RWPE2 (cell line): ENCODE data around the gene FARSB.

ENCODE experiments used
- ATAC-seq: fragments of 200-7000 bp; cut with Tn5 transposase; 3 replicates; pipeline ENCODE4 v1.9.1; 2021; ENCODE audit warnings: low read depth
- DNase-seq: peaks from one replicate; pipeline ENCODE4 v3.0.0-alpha.2; 2020; ENCODE audit warnings: low spot score
- H3K27ac ChIP-seq: fragments of 450-650 bp; 2 replicates; pipeline ENCODE4 v1.5.1; 2017; ENCODE audit warnings: mild to moderate bottlenecking; ENCODE audit not compliant: poor library complexity, severe bottlenecking
- H3K27me3 ChIP-seq: fragments of 250-450 bp; sonication (Bioruptor Pico); 2 replicates; pipeline ENCODE4 v1.5.1; 2021; ENCODE audit warnings: mild to moderate bottlenecking, moderate library complexity; ENCODE audit not compliant: insufficient read depth, poor library complexity, severe bottlenecking
- H3K36me3 ChIP-seq: fragments of 250-450 bp; sonication (Bioruptor Pico); 2 replicates; pipeline ENCODE4 v1.5.1; 2020; ENCODE audit warnings: low read depth, mild to moderate bottlenecking, moderate library complexity
- H3K4me1 ChIP-seq: fragments of 250-450 bp; sonication (Bioruptor Pico); 2 replicates; pipeline ENCODE4 v1.5.1; 2021; ENCODE audit warnings: mild to moderate bottlenecking, moderate library complexity; ENCODE audit not compliant: insufficient read depth, poor library complexity, severe bottlenecking
- H3K4me3 ChIP-seq: fragments of 250-450 bp; sonication (Bioruptor Pico); 2 replicates; pipeline ENCODE4 v1.5.1; 2021; ENCODE audit warnings: mild to moderate bottlenecking, moderate library complexity; ENCODE audit not compliant: severe bottlenecking
- H3K9me3 ChIP-seq: fragments of 250-450 bp; sonication (Bioruptor Pico); 2 replicates; pipeline ENCODE4 v1.5.1; 2021; ENCODE audit warnings: mild to moderate bottlenecking, moderate library complexity; ENCODE audit not compliant: severe bottlenecking
- TF ChIP-seq, protein P1 (sequence below): fragments of 450-650 bp; IDR thresholded peaks from one replicate; pipeline ENCODE4 v1.5.1; 2017; ENCODE audit warnings: mild to moderate bottlenecking, moderate library complexity; ENCODE audit not compliant: poor library complexity, severe bottlenecking

FARSB gene

GRCh38 chr2:222655787-222656525, at the start of gene FARSB:
TSS of gene FARSB (minus strand) at chr2:222656092. CDS start at chr2:222656073, 19 bp downstream.
- Histone ChIP-seq H3K36me3 (peaks cover 4% of the 10 kb centered on the region; the same call in 1 of the 2 replicates), H3K4me1 (peaks cover 16% of the 10 kb centered on the region), H3K9me3 (no peaks in the 10 kb centered on the region), H3K27me3 (no peaks in the 10 kb centered on the region), H3K4me3 (peak within 1 kb of the TSS; percentile 95), H3K27ac (peak within 1 kb of the TSS; percentile 57)
- DNase-seq: peak; percentile 95
- ATAC-seq: peak; percentile 92
- TF ChIP-seq, protein P1, sequence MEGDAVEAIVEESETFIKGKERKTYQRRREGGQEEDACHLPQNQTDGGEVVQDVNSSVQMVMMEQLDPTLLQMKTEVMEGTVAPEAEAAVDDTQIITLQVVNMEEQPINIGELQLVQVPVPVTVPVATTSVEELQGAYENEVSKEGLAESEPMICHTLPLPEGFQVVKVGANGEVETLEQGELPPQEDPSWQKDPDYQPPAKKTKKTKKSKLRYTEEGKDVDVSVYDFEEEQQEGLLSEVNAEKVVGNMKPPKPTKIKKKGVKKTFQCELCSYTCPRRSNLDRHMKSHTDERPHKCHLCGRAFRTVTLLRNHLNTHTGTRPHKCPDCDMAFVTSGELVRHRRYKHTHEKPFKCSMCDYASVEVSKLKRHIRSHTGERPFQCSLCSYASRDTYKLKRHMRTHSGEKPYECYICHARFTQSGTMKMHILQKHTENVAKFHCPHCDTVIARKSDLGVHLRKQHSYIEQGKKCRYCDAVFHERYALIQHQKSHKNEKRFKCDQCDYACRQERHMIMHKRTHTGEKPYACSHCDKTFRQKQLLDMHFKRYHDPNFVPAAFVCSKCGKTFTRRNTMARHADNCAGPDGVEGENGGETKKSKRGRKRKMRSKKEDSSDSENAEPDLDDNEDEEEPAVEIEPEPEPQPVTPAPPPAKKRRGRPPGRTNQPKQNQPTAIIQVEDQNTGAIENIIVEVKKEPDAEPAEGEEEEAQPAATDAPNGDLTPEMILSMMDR: no peak

DNA sequence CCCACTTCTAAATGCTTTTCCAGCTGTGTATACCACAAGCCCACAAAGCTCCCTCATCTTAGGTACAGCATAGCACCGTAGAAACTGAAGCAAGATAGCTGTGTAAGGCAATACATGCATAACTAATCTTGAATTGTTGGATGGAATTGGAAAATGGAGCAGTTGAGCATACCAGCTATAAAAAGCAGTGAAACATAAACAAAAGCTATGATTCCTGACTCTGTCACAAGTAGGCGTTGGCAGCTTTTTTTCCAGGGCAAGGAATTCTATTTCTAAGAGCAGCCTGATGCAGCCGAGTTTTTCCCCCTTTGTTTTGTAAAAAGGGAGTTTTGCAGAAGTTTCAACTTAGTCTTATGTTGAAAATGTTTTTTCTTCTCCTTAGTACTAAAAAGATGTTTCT, 48.0 kb upstream of the FARSB start:
- DNase-seq: no peak
- TF ChIP-seq, protein P1: no peak
- Histone ChIP-seq H3K4me3 (no peak overlapping the region), H3K27ac (no peak overlapping the region), H3K4me1 (peaks cover 10% of the 10 kb centered on the region), H3K27me3 (no peaks in the 10 kb centered on the region), H3K9me3 (no peaks in the 10 kb centered on the region), H3K36me3 (no peaks in the 10 kb centered on the region)
- ATAC-seq: no peak

DNA sequence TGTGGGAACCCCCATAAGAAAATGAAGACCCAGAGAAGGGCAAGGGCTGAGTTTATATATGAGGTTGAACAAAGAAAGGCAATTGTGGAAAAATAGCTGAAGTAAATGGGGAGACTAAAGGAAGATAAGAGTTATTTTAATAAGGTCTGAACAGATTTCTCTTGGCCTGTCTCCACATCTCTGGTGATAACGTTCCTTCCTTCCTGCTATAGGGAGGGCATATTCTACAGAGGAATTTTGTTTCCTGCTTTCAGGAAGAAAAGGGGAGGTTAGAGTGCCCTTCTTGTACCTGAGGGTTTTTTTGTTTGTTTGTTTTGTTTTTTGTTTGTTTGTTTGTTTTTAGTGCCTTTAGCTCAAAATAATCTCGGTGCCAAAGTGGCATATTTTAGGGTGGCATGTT, 47.2 kb upstream of the FARSB start:
- ATAC-seq (no peak), DNase-seq (no peak)
- Histone ChIP-seq H3K4me3 (no peak overlapping the region), H3K9me3 (no peaks in the 10 kb centered on the region), H3K27ac (no peak overlapping the region), H3K36me3 (no peaks in the 10 kb centered on the region), H3K4me1 (peaks cover 6% of the 10 kb centered on the region), H3K27me3 (no peaks in the 10 kb centered on the region)
- TF ChIP-seq, protein P1: no peak

GRCh38 chr2:222701721-222702131, 45.8 kb upstream of the FARSB start:
- no peak overlapping the region for H3K27ac ChIP-seq
- TF ChIP-seq, protein P1: no peak

DNA sequence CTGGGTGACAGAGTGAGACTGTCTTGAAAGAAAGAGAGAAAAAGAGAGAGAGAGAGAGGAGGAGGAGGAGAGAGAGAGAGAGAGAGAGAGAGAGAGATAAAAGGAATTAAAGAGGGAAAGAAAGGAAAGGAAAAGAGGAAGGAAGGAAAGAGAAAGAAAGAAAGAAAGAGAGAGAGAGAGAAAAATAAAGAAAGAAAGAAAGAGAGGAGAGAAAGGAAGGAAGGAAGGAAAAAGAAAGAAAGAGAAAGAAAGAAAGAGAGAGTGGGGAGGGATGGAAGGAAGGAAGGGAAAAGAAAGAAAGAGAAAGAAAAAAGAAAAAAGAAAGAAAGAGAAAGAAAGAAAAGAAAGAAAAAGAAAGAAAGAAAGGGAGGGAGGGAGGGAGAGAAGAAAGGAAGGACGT, 45.3 kb upstream of the FARSB start:
- H3K27ac ChIP-seq: no peak overlapping the region
- TF ChIP-seq, protein P1: no peak
- H3K4me1 ChIP-seq: no peaks in the 10 kb centered on the region
- H3K36me3 ChIP-seq: no peaks in the 10 kb centered on the region
- H3K27me3 ChIP-seq: no peaks in the 10 kb centered on the region
- DNase-seq (no peak), ATAC-seq (no peak)
- H3K9me3 ChIP-seq: no peaks in the 10 kb centered on the region
- no peak overlapping the region for H3K4me3 ChIP-seq

More at GRCh38 chr2:222701721-222702131, 45.8 kb upstream of the FARSB start:
- ATAC-seq (no peak), DNase-seq (no peak)
- Histone ChIP-seq H3K9me3 (no peaks in the 10 kb centered on the region), H3K36me3 (no peaks in the 10 kb centered on the region), H3K27me3 (no peaks in the 10 kb centered on the region), H3K4me3 (no peak overlapping the region), H3K4me1 (no peaks in the 10 kb centered on the region)
